Mucosa of rectum (tissue), 2 donors: ENCODE results near the gene DHTKD1.

Experiments
- H3K27ac ChIP-seq, 2 donors: one replicate each; pipeline ENCODE4 v1.7.0; 2013; ENCODE audit warnings: inconsistent platforms in 2 of 2, low read depth in 2 of 2, low read length in 2 of 2
- H3K27me3 ChIP-seq, 2 donors: one replicate each; pipeline ENCODE4 v1.7.0; 2013; ENCODE audit warnings: low read length in 2 of 2; ENCODE audit not compliant: control insufficient read depth in 2 of 2, insufficient read depth in 2 of 2
- H3K36me3 ChIP-seq, 2 donors: one replicate each; pipeline ENCODE4 v1.7.0; 2013; ENCODE audit warnings: low read length in 2 of 2; ENCODE audit not compliant: control insufficient read depth in 2 of 2, insufficient read depth in 2 of 2
- H3K4me1 ChIP-seq, 2 donors: one replicate each; pipeline ENCODE4 v1.7.0; 2013; ENCODE audit warnings: low read length in 2 of 2, mild to moderate bottlenecking in 1 of 2; ENCODE audit not compliant: control insufficient read depth in 2 of 2, insufficient read depth in 2 of 2
- H3K4me3 ChIP-seq, 2 donors: one replicate each; pipeline ENCODE4 v1.7.0; 2013; ENCODE audit warnings: low read length in 2 of 2
- H3K9ac ChIP-seq, 2 donors: one replicate each; pipeline ENCODE4 v1.7.0; 2013; ENCODE audit warnings: low read length in 2 of 2, low read depth in 1 of 2, mild to moderate bottlenecking in 1 of 2
- H3K9me3 ChIP-seq, 2 donors: one replicate each; pipeline ENCODE4 v1.7.0; 2013; ENCODE audit warnings: low read length in 2 of 2; ENCODE audit not compliant: control insufficient read depth in 2 of 2
- donor health status: healthy.
- donor health status: Normal muscosa, but diverticular disease.

The DHTKD1 gene

DNA sequence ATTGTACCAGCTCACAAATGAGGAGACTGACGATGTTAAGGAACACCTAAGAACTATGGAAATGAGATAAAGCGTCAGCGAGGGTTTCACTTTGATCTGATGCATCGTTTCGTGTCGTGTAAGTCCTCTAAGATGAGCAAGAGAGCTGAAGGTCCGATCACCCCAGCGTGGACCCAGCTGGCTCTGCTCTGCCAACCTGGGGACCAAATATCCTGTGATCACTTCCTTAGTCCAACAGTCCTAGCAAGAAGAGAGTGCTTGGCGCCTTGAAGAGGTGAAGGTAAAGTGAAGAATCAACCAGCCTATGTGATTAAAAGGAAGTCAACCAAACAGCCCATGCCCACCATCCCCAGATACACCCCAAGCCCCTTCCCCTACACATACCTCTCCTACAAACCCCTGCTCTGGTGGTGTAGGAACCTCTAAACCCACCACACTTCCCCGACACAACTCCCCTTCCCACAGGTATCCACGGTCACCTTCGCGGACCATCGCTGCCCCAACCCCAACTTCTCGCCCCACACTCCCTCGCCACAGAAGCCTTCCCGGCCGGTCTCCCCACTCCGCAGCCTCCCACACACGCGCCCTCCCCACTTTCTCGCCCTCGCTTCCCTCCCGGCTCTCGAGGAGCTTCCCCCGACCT, 26.9 kb upstream of the DHTKD1 start:
- Histone ChIP-seq H3K27ac (peak overlapping the region; percentile 93 to 98), H3K9ac (peak overlapping the region; percentile 88 to 96), H3K27me3 (no peaks in the 10 kb centered on the region), H3K36me3 (no peaks in the 10 kb centered on the region), H3K4me3 (peak overlapping the region; percentile 87 to 99), H3K9me3 (no peaks in the 10 kb centered on the region), H3K4me1 (peaks cover 8% of the 10 kb centered on the region in 2 donors)

DNA sequence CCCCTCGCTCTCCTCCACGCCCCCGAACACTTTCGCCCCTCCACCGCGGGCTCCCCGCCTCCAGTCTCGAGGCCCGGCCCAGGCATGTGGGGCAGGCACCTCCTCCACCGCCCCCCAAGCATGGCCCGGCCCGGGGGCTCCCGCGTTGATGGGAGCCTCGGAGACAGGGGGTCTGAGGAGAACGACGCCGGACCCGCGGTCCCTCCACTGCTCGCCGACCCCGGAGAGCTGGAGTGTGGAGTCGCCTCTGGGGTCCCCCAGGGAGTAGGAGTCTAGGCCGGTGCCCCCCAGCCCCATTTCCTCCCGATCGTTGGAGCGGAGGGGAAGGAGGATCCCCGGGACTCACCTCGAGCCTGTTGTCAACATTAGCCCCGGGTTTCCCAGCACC, 26.4 kb upstream of the DHTKD1 start:
- Histone ChIP-seq H3K36me3 (no peaks in the 10 kb centered on the region), H3K4me3 (peak overlapping the region; percentile 87 to 99), H3K9me3 (no peaks in the 10 kb centered on the region), H3K27ac (peak overlapping the region; percentile 93 to 98), H3K4me1 (peaks cover 8% of the 10 kb centered on the region in 2 donors), H3K9ac (peak overlapping the region; percentile 88 to 96), H3K27me3 (no peaks in the 10 kb centered on the region)

DNA sequence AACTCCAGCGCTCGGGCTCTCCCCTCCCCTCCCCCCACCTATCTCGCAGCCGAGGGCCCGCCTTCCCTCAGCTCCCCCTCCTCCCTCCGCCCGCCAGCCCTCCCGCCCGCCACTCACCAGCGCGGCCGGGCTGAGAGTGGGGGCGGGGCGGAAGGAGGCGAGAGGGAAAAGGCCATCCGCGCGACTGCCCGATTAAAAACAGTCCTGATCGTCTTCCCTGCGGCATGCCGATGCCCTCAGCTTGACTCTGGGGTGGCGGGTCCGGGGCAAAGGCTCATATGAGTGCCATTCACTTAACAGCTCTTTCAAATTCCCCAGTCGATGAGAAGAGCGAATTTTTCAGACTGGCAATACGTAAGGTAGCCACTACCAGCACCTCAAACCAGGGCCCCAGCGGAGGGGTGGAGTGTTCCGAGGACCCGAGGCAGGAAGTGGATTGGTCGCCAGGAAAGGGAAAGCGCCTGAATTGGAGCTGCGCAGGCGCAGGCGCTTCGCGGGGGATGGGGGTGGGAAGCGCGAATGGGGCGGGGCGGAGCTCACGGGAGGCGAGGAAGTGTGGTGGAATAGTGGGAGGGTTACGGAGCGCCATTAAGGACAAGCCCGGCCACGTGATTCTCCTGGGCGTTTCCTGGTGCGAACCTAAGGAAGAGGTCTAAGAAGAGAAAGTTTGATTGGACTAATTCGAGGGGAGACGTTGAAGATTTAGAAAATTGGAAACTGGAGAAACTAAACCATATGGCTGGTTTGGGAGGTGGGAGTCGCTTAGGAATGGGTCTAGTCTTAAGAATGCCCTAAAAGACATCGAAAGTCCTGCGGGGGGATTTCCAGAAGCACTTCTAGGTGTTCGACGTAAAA, 25.7 kb upstream of the DHTKD1 start, which contains the start of gene UPF2:
TSS of gene UPF2 (minus strand) at position 13 of the 855 bp plus-strand sequence. CDS start 7,386 bp downstream, outside the sequence.
- Histone ChIP-seq H3K9ac (peak within 1 kb of the TSS; percentile 88 to 96), H3K27me3 (no peaks in the 10 kb centered on the region), H3K4me3 (peak within 1 kb of the TSS; percentile 87 to 99), H3K36me3 (no peaks in the 10 kb centered on the region), H3K9me3 (no peaks in the 10 kb centered on the region), H3K4me1 (peaks cover 8% of the 10 kb centered on the region in 2 donors), H3K27ac (peak within 1 kb of the TSS; percentile 93 to 98)

DNA sequence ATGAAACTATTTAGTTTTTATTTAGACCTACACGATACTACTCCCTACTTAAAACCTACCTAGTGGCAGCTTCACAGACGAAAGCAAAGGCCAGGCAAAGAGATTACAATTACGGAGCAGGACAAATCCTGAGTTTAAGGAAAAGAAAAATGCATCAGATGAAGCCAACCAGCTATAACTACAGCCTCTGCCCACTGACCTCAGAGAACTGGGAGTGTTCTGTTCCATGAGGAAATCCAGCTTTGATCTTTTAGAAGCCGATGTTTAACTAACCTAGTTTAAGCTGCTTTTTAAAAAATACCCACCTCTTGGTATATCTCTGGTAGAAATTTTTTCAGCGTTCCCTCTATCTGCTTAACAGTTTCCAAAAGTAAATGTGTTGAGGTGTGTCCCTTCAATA, 23.2 kb upstream of the DHTKD1 start:
- Histone ChIP-seq H3K4me1 (peaks cover 8% of the 10 kb centered on the region in 2 donors), H3K9ac (no peak overlapping the region), H3K27me3 (no peaks in the 10 kb centered on the region), H3K27ac (no peak overlapping the region), H3K4me3 (no peak overlapping the region), H3K9me3 (no peaks in the 10 kb centered on the region), H3K36me3 (no peaks in the 10 kb centered on the region)

DNA sequence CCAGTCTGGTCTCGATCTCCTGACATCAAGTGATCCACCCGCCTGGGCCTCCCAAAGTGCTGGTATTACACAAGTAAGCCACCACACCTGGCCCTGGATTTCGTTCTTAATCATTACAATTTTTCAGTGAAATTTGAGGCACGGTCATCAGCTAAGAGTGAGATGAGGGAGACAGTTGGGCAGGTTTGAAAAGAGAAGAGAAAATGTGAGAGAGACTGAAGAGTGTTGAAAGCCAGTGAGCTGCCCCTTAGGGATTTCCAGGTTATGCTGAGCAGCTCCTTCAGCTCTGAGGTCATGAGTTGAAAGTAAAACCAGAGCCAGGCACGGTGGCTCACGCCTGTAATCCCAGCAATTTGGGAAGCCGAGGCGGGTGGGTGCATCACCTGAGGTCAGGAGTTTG, 20.2 kb upstream of the DHTKD1 start:
- Histone ChIP-seq H3K36me3 (no peaks in the 10 kb centered on the region), H3K4me1 (peaks cover 0 to under 1% of the 10 kb centered on the region in 2 donors), H3K27ac (no peak overlapping the region), H3K4me3 (no peak overlapping the region), H3K27me3 (no peaks in the 10 kb centered on the region), H3K9ac (no peak overlapping the region), H3K9me3 (no peaks in the 10 kb centered on the region)

DNA sequence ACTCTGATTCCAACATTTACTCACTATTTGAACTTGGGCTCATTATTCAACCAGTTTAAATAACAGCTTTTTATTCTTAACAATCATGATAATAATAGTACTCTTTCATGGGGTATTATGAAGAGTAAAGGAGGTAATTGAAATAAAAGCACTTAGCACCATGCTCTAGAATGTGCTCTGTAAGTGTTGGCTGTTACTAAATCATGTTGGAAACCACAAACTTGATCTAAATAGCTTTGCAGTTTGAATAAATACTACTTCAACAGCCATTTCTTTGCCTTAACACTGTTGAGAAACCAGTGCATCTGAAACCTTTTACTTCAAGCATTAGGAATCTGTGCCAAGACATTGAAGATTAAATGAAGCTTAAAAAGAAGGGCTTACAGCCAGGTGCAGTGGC, 18.2 kb upstream of the DHTKD1 start:
- H3K27me3 ChIP-seq: no peaks in the 10 kb centered on the region
- no peak overlapping the region for H3K27ac ChIP-seq

DNA sequence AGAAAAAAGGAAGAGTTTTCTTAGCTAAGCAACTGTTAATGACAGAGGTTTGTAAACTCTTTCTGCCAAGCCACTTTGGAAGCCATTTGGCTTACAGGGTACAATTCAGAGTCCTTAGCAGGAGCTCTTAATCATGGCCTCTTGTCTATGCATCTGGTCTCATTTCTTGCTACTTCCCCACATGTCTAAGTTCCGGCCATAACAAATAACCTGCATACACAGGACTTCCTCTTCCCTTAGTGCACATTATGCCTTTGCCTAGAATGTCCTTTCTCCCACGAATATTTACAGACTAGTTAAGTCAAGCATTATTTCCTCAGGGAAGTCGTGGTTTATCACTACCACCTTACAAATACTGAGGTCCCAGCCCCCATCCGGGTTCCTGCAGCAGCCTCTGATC, 17.5 kb upstream of the DHTKD1 start:
- H3K9ac ChIP-seq: no peak overlapping the region
- no peak overlapping the region for H3K27ac ChIP-seq
- no peaks in the 10 kb centered on the region for H3K9me3 ChIP-seq
- H3K4me3 ChIP-seq: no peak overlapping the region
- no peaks in the 10 kb centered on the region for H3K27me3 ChIP-seq
- peaks cover 4 to 6% of the 10 kb centered on the region in 2 donors for H3K4me1 ChIP-seq
- no peaks in the 10 kb centered on the region for H3K36me3 ChIP-seq

More for the DNA sequence above, 18.2 kb upstream of the DHTKD1 start:
- no peaks in the 10 kb centered on the region for H3K36me3 ChIP-seq
- H3K4me3 ChIP-seq: no peak overlapping the region
- no peaks in the 10 kb centered on the region for H3K9me3 ChIP-seq
- H3K9ac ChIP-seq: no peak overlapping the region
- peaks cover 4 to 6% of the 10 kb centered on the region in 2 donors for H3K4me1 ChIP-seq

DNA sequence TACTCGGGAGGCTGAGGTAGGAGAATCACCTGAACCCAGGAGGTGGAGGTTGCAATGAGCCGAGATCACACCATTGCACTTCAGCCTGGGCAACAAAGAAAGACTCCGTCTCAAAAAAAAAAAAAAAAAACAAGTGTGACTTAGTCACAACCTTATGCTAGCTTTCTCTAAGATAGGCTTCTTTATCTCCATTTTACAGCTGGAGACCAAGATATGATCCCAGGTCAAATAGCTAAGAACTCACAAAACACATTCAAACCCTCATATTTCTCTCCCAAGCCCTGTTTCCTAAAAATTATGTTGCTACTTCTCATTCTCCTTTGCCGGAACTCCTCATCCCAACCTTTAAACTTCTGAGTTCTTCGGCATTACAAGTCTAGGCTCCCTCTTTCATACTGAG, 13.0 kb upstream of the DHTKD1 start:
- Histone ChIP-seq H3K27me3 (no peaks in the 10 kb centered on the region), H3K4me3 (no peak overlapping the region), H3K9ac (no peak overlapping the region), H3K36me3 (no peaks in the 10 kb centered on the region), H3K9me3 (no peaks in the 10 kb centered on the region), H3K27ac (no peak overlapping the region), H3K4me1 (peaks cover 4 to 6% of the 10 kb centered on the region in 2 donors)

DNA sequence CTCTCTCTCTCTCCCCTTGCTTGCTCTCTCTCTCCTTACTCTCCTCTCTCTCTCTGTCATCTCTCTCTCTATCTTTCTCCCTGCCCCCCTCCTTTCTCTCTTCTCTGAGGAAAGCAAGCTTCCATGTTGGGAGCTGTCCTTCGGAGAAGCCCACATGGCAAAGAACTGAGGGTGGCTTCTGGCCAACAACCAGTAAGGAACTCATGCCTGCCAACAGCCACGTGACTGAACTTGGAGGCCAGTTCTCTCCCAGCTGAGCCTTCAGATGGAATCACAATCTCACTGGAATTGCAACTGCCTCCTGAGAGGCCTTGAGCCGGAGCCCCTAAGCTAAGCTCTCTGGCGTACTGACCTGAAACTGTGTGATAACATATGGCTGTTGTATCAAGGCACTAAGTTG, 12.0 kb upstream of the DHTKD1 start:
- peaks cover 4 to 6% of the 10 kb centered on the region in 2 donors for H3K4me1 ChIP-seq
- H3K36me3 ChIP-seq: no peaks in the 10 kb centered on the region
- H3K27ac ChIP-seq: no peak overlapping the region
- no peak overlapping the region for H3K4me3 ChIP-seq
- H3K9ac ChIP-seq: no peak overlapping the region
- no peaks in the 10 kb centered on the region for H3K27me3 ChIP-seq
- H3K9me3 ChIP-seq: no peaks in the 10 kb centered on the region

DNA sequence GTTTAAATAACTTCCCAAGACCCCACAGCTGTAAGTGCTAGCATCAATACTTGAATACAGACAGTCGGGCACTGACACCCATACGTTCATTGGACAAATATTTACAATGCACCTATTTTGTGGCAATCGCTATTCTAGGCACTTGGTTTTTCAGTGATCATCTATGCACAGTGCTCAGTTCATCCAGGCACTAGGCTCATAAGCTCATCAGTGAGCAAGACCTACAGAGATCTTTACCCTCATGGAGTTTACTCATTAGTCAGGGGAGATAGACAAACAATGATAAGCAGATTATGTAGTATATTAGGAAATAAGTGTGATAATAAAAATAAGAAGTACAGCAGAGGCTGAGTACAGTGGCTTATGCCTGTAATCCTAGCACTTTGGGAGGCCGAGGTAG, 7.6 kb upstream of the DHTKD1 start:
- no peak overlapping the region for H3K27ac ChIP-seq
- H3K9ac ChIP-seq: no peak overlapping the region
- no peaks in the 10 kb centered on the region for H3K4me1 ChIP-seq
- H3K27me3 ChIP-seq: no peaks in the 10 kb centered on the region
- no peaks in the 10 kb centered on the region for H3K9me3 ChIP-seq
- no peak overlapping the region for H3K4me3 ChIP-seq
- no peaks in the 10 kb centered on the region for H3K36me3 ChIP-seq
